Neural cell (in vitro differentiated cells): ENCODE measurements around the gene EEPD1. TPM values are rescaled to one million over a fixed set of nuclear protein-coding genes. Genes with fewer than 3 reads are reported as not detected.

ENCODE experiments used
- H2AFZ ChIP-seq: fragments of 200-600, 300-800 bp; sonication (generic), shearing (Covaris generic); 2 replicates; pipeline ENCODE4 v1.6.0; 2014; ENCODE audit warnings: low read depth, mild to moderate bottlenecking, antibody characterized with exemption, low read length, moderate library complexity
- H3F3A ChIP-seq: fragments of 200-600 bp; shearing (Covaris generic); 2 replicates; pipeline ENCODE4 v1.6.1; 2016; ENCODE audit warnings: mild to moderate bottlenecking, moderate library complexity, mixed read lengths, antibody characterized with exemption, low read length; ENCODE audit not compliant: insufficient read depth, poor library complexity, severe bottlenecking
- H3K27ac ChIP-seq: fragments of 200-600, 300-800 bp; sonication (generic), shearing (Covaris generic); 2 replicates; pipeline ENCODE4 v1.5.1; 2014; ENCODE audit warnings: mild to moderate bottlenecking, low read length, moderate library complexity
- H3K27me3 ChIP-seq: fragments of 300-800, 200-600 bp; sonication (generic), shearing (Covaris generic); 2 replicates; pipeline ENCODE4 v1.6.0; 2014; ENCODE audit warnings: mild to moderate bottlenecking, low read depth, low read length, moderate library complexity; ENCODE audit not compliant: insufficient read depth
- H3K36me3 ChIP-seq: fragments of 300-800, 200-600 bp; sonication (generic), shearing (Covaris generic); 2 replicates; pipeline ENCODE4 v1.5.1; 2014; ENCODE audit warnings: mild to moderate bottlenecking, antibody characterized with exemption, low read length, moderate library complexity; ENCODE audit not compliant: insufficient read depth
- H3K4me2 ChIP-seq: fragments of 300-800, 200-600 bp; sonication (generic), shearing (Covaris generic); 2 replicates; pipeline ENCODE4 v1.6.0; 2014; ENCODE audit warnings: mild to moderate bottlenecking, low read length
- H3K4me3 ChIP-seq: fragments of 300-800, 200-600 bp; sonication (generic), shearing (Covaris generic); 2 replicates; pipeline ENCODE4 v1.5.1; 2014; ENCODE audit warnings: mild to moderate bottlenecking, low read length, moderate library complexity
- H3K79me2 ChIP-seq: fragments of 200-600 bp; shearing (Covaris generic); replicated peaks from 2 replicates; pipeline ENCODE4 v1.6.0; 2014; ENCODE audit warnings: mild to moderate bottlenecking, low read length, moderate library complexity; ENCODE audit not compliant: insufficient read depth
- H3K9ac ChIP-seq: fragments of 300-800, 200-600 bp; sonication (generic), shearing (Covaris generic); 2 replicates; pipeline ENCODE4 v1.6.1; 2016; ENCODE audit warnings: mild to moderate bottlenecking, low read length, mixed read lengths
- H3K9me2 ChIP-seq: fragments of 200-600 bp; shearing (Covaris generic); 2 replicates; pipeline ENCODE4 v1.6.1; 2016; ENCODE audit warnings: mild to moderate bottlenecking, low read length, mixed read lengths; ENCODE audit not compliant: insufficient read depth
- H3K9me3 ChIP-seq: fragments of 200-600, 300-800 bp; sonication (generic), shearing (Covaris generic); 2 replicates; pipeline ENCODE4 v1.6.1; 2016; ENCODE audit warnings: mild to moderate bottlenecking, mixed run types, low read length, moderate library complexity, mixed read lengths
- H4K20me1 ChIP-seq: fragments of 200-600 bp; shearing (Covaris generic); 2 replicates; pipeline ENCODE4 v1.6.1; 2016; ENCODE audit warnings: mild to moderate bottlenecking, mixed run types; ENCODE audit not compliant: insufficient read depth
- EP300 ChIP-seq: fragments of 450-650 bp; conservative IDR thresholded peaks from 2 replicates; pipeline ENCODE4 v1.6.1; 2014; ENCODE audit warnings: antibody characterized with exemption, mild to moderate bottlenecking, moderate library complexity; ENCODE audit not compliant: poor library complexity, severe bottlenecking
- EZH2 ChIP-seq: fragments of 200-600, 300-800 bp; shearing (Covaris generic), sonication (generic); IDR thresholded peaks from 2 replicates; pipeline ENCODE4 v1.6.1; 2014; ENCODE audit warnings: antibody characterized with exemption, low read length, borderline replicate concordance, mild to moderate bottlenecking; ENCODE audit not compliant: insufficient read depth, poor library complexity, severe bottlenecking
- MXI1 ChIP-seq: fragments of 450-650 bp; conservative IDR thresholded peaks from 2 replicates; pipeline ENCODE4 v1.6.1; 2014; ENCODE audit warnings: antibody characterized with exemption, mild to moderate bottlenecking; ENCODE audit not compliant: poor library complexity, severe bottlenecking
- POLR2AphosphoS5 ChIP-seq: IDR thresholded peaks from 2 replicates; pipeline ENCODE4 v1.6.1; 2012
- RAD21 ChIP-seq: fragments of 450-650 bp; conservative IDR thresholded peaks from 2 replicates; pipeline ENCODE4 v1.6.1; 2014; ENCODE audit warnings: antibody characterized with exemption, mild to moderate bottlenecking, moderate library complexity
- SMC3 ChIP-seq: fragments of 450-650 bp; conservative IDR thresholded peaks from 2 replicates; pipeline ENCODE4 v1.6.1; 2014; ENCODE audit warnings: antibody characterized with exemption, mild to moderate bottlenecking, moderate library complexity; ENCODE audit not compliant: poor library complexity
- TAF1 ChIP-seq: IDR thresholded peaks from 2 replicates; pipeline ENCODE4 v1.6.1; 2012; ENCODE audit warnings: low read depth
- polyA plus RNA-seq: library from polyadenylated mRNA; depleted of rRNA; stranded (reverse); fragments of >200 nt; gene quantifications from 2 replicates; pipeline ENCODE4 v1.2.3, GENCODE V29; 2014
- TF ChIP-seq, protein P1 (sequence below): fragments of 450-650 bp; IDR thresholded peaks from 2 replicates; pipeline ENCODE4 v1.5.1; 2014; ENCODE audit warnings: antibody characterized with exemption, mild to moderate bottlenecking, moderate library complexity; ENCODE audit not compliant: poor library complexity, severe bottlenecking
- TF ChIP-seq, protein P2 (sequence below): IDR thresholded peaks from 2 replicates; pipeline ENCODE4 v1.6.1; 2012; ENCODE audit warnings: borderline replicate concordance

The EEPD1 gene
- polyA plus RNA-seq, 1 donor from 2014 or later = 4.2 TPM

DNA sequence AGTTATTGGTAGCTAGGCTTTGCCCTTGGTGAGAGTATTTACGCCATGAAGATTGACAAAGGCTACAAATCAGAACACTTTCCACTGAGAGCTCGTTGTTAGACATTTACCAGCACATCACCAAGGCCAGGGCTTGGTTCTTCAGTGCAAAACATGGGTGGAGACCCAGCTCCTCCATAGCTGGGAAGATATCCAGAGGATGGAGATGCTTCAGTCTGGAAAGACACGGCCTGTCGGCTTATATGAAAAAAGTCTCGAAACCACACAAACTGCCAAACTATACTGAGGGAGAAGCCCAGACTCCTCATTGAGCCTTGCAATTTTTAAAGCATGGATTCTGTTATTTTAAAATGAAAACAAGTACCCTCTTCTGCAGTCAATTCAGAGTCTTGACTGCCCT, 153.2 kb downstream of the EEPD1 start:
- Histone ChIP-seq H3K36me3 (no peaks in the 10 kb centered on the region), H3F3A (no peaks in the 10 kb centered on the region), H2AFZ (no peak overlapping the region), H3K79me2 (no peaks in the 10 kb centered on the region), H4K20me1 (no peaks in the 10 kb centered on the region), H3K4me3 (no peak overlapping the region), H3K9me3 (no peaks in the 10 kb centered on the region), H3K9ac (no peak overlapping the region), H3K4me2 (no peak overlapping the region), H3K27ac (no peak overlapping the region), H3K27me3 (no peaks in the 10 kb centered on the region), H3K9me2 (no peaks in the 10 kb centered on the region)
- TF ChIP-seq EP300 (no peak), RAD21 (no peak), MXI1 (no peak), EZH2 (no peak), TAF1 (no peak), POLR2AphosphoS5 (no peak), SMC3 (no peak)
- TF ChIP-seq, protein P1, sequence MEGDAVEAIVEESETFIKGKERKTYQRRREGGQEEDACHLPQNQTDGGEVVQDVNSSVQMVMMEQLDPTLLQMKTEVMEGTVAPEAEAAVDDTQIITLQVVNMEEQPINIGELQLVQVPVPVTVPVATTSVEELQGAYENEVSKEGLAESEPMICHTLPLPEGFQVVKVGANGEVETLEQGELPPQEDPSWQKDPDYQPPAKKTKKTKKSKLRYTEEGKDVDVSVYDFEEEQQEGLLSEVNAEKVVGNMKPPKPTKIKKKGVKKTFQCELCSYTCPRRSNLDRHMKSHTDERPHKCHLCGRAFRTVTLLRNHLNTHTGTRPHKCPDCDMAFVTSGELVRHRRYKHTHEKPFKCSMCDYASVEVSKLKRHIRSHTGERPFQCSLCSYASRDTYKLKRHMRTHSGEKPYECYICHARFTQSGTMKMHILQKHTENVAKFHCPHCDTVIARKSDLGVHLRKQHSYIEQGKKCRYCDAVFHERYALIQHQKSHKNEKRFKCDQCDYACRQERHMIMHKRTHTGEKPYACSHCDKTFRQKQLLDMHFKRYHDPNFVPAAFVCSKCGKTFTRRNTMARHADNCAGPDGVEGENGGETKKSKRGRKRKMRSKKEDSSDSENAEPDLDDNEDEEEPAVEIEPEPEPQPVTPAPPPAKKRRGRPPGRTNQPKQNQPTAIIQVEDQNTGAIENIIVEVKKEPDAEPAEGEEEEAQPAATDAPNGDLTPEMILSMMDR = no peak
- TF ChIP-seq, protein P2, sequence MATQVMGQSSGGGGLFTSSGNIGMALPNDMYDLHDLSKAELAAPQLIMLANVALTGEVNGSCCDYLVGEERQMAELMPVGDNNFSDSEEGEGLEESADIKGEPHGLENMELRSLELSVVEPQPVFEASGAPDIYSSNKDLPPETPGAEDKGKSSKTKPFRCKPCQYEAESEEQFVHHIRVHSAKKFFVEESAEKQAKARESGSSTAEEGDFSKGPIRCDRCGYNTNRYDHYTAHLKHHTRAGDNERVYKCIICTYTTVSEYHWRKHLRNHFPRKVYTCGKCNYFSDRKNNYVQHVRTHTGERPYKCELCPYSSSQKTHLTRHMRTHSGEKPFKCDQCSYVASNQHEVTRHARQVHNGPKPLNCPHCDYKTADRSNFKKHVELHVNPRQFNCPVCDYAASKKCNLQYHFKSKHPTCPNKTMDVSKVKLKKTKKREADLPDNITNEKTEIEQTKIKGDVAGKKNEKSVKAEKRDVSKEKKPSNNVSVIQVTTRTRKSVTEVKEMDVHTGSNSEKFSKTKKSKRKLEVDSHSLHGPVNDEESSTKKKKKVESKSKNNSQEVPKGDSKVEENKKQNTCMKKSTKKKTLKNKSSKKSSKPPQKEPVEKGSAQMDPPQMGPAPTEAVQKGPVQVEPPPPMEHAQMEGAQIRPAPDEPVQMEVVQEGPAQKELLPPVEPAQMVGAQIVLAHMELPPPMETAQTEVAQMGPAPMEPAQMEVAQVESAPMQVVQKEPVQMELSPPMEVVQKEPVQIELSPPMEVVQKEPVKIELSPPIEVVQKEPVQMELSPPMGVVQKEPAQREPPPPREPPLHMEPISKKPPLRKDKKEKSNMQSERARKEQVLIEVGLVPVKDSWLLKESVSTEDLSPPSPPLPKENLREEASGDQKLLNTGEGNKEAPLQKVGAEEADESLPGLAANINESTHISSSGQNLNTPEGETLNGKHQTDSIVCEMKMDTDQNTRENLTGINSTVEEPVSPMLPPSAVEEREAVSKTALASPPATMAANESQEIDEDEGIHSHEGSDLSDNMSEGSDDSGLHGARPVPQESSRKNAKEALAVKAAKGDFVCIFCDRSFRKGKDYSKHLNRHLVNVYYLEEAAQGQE = no peak

GRCh38 chr7:36306722-36307121, 153.7 kb downstream of the EEPD1 start:
- no peaks in the 10 kb centered on the region for H3K79me2 ChIP-seq

More at GRCh38 chr7:36306722-36307121, 153.7 kb downstream of the EEPD1 start:
- no peak for TF ChIP-seq MXI1
- TF ChIP-seq TAF1 = no peak
- no peak for TF ChIP-seq EP300
- TF ChIP-seq, protein P2 = no peak
- TF ChIP-seq SMC3 = no peak
- Histone ChIP-seq H3K4me3 (no peak overlapping the region), H3K9ac (no peak overlapping the region), H3F3A (no peaks in the 10 kb centered on the region), H3K27ac (no peak overlapping the region), H2AFZ (no peak overlapping the region), H3K27me3 (no peaks in the 10 kb centered on the region), H3K9me3 (no peaks in the 10 kb centered on the region), H3K4me2 (no peak overlapping the region), H3K9me2 (no peaks in the 10 kb centered on the region), H4K20me1 (no peaks in the 10 kb centered on the region), H3K36me3 (no peaks in the 10 kb centered on the region)
